ENCODE measurements around the gene NELL2. TPM values are rescaled to one million over a fixed set of nuclear protein-coding genes. Genes with fewer than 3 reads are reported as not detected.

NELL2 gene
- total RNA-seq, 1 donor from 2014 or later: 0.55 TPM

GRCh38 chr12:44765796-44766195, 110.3 kb downstream of the NELL2 start:
- H3K27me3 ChIP-seq (ENCODE audit: low read depth): no peaks in the 10 kb centered on the region
- H3K4me1 ChIP-seq: no peaks in the 10 kb centered on the region
- no peaks in the 10 kb centered on the region for H3K9me3 ChIP-seq (replicated peaks)
- H3K36me3 ChIP-seq: no peaks in the 10 kb centered on the region
- no peak overlapping the region for H3K27ac ChIP-seq (replicated peaks)
- H3K4me3 ChIP-seq: no peak overlapping the region
- intact Hi-C loops (cut with micrococcal nuclease): no loop called here
- TF ChIP-seq CTCF (IDR thresholded peaks at IDR 0.05; ENCODE audit: borderline replicate concordance): no peak
- no peak for DNase-seq

- Histone ChIP-seq H3K36me3 (no peaks in the 10 kb centered on the region), H3K9me3 (replicated peaks) (no peaks in the 10 kb centered on the region), H3K27ac (replicated peaks) (no peak overlapping the region), H3K4me1 (no peaks in the 10 kb centered on the region), H3K4me3 (no peak overlapping the region), H3K27me3 (ENCODE audit: low read depth) (no peaks in the 10 kb centered on the region)
- DNase-seq: no peak
- intact Hi-C loops (cut with micrococcal nuclease): no loop called here
- TF ChIP-seq CTCF (IDR thresholded peaks at IDR 0.05; ENCODE audit: borderline replicate concordance): no peak
Measured at GRCh38 chr12:44763021-44763420, 113.1 kb downstream of the NELL2 start.

- intact Hi-C loops (cut with micrococcal nuclease): no loop called here
- Histone ChIP-seq H3K4me1 (no peaks in the 10 kb centered on the region), H3K27ac (replicated peaks) (no peak overlapping the region), H3K36me3 (no peaks in the 10 kb centered on the region), H3K27me3 (ENCODE audit: low read depth) (peaks cover 4% of the 10 kb centered on the region), H3K4me3 (no peak overlapping the region), H3K9me3 (replicated peaks) (no peaks in the 10 kb centered on the region)
- DNase-seq: no peak
- TF ChIP-seq CTCF (IDR thresholded peaks at IDR 0.05; ENCODE audit: borderline replicate concordance): no peak
Measured at GRCh38 chr12:44759289-44759688, 116.8 kb downstream of the NELL2 start.

- no peak for DNase-seq
- Histone ChIP-seq H3K4me3 (no peak overlapping the region), H3K27me3 (ENCODE audit: low read depth) (no peaks in the 10 kb centered on the region), H3K9me3 (replicated peaks) (no peaks in the 10 kb centered on the region), H3K4me1 (no peaks in the 10 kb centered on the region), H3K36me3 (no peaks in the 10 kb centered on the region), H3K27ac (replicated peaks) (no peak overlapping the region)
- intact Hi-C loops (cut with micrococcal nuclease): no loop called here
- no peak for TF ChIP-seq CTCF (IDR thresholded peaks at IDR 0.05; ENCODE audit: borderline replicate concordance)
Measured at GRCh38 chr12:44750468-44750867, 125.6 kb downstream of the NELL2 start.

GRCh38 chr12:44749566-44749965, 126.5 kb downstream of the NELL2 start:
- no peak for DNase-seq
- Histone ChIP-seq H3K27ac (replicated peaks) (no peak overlapping the region), H3K9me3 (replicated peaks) (no peaks in the 10 kb centered on the region), H3K27me3 (ENCODE audit: low read depth) (no peaks in the 10 kb centered on the region), H3K36me3 (no peaks in the 10 kb centered on the region), H3K4me3 (no peak overlapping the region), H3K4me1 (no peaks in the 10 kb centered on the region)
- intact Hi-C loops (cut with micrococcal nuclease): no loop called here
- no peak for TF ChIP-seq CTCF (IDR thresholded peaks at IDR 0.05; ENCODE audit: borderline replicate concordance)

Data from left ventricle myocardium inferior (tissue), 1 donor.